Vagina (tissue), 2 donors: Measurements from ENCODE around the gene CHST7.

Experiments used
- POLR2A ChIP-seq, 2 donors: fragments of 450-650 bp; IDR thresholded peaks; one replicate each; pipeline ENCODE4 v1.6.1; 2017; ENCODE audit warnings: antibody characterized with exemption in 2 of 2, mild to moderate bottlenecking in 2 of 2, moderate library complexity in 2 of 2
- TF ChIP-seq, protein P1 (sequence below), 3 experiments: fragments of 450-650 bp in 2 of 3; fragments of 200-600 bp in 1 of 3; sonication (generic) in 1 of 3; IDR thresholded peaks; one replicate each; pipeline ENCODE4 v1.5.1; 2017 to 2019; ENCODE audit warnings: antibody characterized with exemption in 3 of 3, mild to moderate bottlenecking in 2 of 3, moderate library complexity in 2 of 3

DNA sequence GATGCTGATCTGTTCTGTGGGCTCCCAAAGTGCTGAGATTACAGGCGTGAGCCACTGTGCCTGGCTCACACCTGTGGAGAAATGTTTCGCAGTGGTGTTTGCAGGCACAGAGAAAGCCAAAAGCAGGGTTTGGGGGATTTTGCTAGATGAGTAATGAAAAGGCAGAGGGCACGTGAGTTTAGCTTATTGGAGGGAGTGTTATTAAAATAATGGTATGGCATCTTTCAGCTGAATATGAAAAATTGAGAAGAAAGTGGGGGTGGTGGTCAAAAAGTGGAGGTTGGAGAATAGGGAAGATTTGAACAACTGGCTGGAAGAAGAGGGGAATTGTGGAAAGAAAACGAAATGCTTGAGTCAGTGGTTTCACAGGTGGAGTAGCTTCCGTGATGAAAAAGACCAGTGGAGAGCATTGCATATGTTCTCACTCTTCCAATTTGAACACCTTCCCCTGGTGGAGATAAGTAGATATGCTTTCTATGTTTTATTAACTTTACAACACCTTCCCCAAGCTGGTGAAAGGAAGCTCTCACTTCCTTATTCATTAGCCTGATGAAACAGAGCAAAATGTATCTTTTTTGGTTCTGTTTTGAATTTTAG lies 1.1 kb upstream of the CHST7 start:
- TF ChIP-seq, protein P1, sequence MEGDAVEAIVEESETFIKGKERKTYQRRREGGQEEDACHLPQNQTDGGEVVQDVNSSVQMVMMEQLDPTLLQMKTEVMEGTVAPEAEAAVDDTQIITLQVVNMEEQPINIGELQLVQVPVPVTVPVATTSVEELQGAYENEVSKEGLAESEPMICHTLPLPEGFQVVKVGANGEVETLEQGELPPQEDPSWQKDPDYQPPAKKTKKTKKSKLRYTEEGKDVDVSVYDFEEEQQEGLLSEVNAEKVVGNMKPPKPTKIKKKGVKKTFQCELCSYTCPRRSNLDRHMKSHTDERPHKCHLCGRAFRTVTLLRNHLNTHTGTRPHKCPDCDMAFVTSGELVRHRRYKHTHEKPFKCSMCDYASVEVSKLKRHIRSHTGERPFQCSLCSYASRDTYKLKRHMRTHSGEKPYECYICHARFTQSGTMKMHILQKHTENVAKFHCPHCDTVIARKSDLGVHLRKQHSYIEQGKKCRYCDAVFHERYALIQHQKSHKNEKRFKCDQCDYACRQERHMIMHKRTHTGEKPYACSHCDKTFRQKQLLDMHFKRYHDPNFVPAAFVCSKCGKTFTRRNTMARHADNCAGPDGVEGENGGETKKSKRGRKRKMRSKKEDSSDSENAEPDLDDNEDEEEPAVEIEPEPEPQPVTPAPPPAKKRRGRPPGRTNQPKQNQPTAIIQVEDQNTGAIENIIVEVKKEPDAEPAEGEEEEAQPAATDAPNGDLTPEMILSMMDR (IDR thresholded peaks at IDR 0.05), result no peak
- no peak for TF ChIP-seq POLR2A (IDR thresholded peaks at IDR 0.05)
